EH (cell line): ENCODE results near the gene PTPRR.
A peak's percentile ranks its signal among the peaks of the same experiment; 100 is the strongest.

Source experiments
- DNase-seq: peaks from one replicate; pipeline ENCODE4 v3.0.0-alpha.2; 2015; ENCODE audit warnings: low read depth

The PTPRR gene

DNA sequence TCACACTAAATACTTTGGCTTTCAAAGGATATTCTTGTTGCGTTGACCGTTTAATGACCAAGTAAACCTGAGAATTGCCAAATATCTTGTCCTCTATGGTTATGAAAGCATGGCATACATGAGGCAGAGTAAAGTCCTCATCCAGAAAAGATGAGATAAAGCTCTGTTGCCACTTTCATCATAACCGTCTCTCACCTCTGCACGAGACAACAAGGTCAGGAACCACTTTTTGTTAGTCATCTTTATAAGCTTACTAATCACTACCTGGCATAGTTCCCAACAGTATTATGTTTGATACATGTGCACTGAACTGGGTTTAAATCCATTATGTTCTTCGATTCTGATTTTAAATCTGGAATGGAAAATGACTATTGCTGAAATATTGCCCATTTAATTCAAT is 314.6 kb downstream of the PTPRR start:
- DNase-seq: no peak

DNA sequence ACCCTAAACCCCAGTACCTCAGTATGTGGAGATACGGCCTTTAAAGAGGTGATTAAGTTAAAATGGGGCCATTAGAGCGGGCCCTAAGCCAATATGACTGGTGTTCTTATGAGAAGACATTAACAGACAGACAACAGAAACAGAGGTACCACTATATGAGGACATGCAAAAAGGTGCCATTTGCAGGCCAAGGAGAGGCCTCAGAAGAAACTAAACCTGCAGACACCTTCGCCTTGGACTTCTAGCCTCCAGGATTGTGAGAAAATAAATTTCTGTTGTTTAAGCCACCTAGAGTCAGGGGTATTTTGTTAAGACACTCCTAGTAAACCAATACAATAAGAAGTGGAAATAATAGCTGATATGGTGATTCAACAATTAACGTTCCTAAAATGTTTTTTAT is 315.9 kb downstream of the PTPRR start:
- DNase-seq: no peak

DNA sequence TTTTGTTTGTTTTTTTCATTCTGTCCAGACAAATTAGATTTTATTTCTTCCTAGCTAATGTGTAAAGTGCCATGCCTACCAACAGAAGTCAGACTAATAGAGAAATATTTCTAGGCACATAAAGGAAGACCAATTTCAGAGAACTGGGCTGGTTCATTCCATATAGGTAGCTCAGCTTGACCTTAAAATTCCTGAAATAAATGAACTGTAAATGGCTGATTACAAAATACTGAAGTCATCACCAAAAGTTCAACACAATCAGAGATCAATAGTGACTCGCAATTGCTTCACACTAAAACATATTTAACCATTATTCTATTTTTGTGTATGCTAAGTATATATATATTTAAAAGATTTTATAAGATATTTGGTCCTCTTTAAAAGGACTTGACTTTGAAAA is 317.5 kb downstream of the PTPRR start:
- DNase-seq: no peak

DNA sequence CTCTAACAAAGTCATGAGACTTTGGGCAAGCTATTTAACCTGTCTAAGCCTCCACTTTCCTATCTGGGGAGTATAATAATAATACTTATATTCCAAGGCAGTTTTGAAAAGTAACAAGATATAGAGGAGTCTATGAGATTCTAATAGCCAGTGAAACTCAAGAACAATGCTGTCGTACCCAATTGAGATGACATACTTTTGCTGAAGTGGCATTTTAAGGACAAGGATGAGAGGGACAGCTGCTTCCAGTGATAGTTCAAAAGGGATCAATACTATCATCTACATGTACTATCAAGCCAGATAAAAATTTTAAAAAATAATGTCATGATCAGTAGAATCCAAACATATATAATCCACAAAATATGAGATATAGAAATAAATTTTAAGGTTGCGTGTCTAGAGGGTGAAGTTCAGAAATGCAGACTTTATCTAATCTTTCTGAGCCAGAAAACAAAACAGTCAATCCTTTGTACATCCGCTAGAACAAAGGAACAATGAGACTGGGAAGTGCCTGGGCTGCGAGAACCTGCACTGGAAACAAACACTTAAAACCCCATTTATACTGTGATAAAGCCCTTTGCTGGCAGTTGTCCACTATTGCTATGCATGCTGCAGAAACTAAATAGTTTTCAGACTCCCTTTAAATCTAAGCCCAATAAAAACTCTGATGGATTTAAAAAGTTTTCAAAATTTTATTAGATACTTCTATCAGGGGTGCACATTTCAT is 321.9 kb downstream of the PTPRR start:
- no peak for DNase-seq

DNA sequence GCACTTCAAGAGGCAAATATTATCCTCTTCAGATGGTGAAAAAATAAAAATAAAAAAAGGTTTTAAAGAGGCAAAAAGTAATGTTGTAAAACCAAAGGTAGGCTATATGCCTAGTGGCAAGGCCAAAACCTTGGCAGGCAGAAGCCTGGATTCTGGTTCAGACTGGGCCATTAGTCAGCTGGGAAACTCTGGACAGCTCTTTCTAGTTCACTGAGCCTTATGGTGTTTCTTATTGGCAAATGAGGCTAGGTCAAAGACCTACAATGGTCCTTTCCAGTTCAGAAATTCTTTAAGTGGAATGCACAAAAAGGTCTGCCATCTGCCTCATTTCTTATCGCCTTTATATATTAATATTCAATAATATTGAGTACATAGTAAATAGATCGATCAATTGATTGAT is 327.9 kb downstream of the PTPRR start:
- no peak for DNase-seq

DNA sequence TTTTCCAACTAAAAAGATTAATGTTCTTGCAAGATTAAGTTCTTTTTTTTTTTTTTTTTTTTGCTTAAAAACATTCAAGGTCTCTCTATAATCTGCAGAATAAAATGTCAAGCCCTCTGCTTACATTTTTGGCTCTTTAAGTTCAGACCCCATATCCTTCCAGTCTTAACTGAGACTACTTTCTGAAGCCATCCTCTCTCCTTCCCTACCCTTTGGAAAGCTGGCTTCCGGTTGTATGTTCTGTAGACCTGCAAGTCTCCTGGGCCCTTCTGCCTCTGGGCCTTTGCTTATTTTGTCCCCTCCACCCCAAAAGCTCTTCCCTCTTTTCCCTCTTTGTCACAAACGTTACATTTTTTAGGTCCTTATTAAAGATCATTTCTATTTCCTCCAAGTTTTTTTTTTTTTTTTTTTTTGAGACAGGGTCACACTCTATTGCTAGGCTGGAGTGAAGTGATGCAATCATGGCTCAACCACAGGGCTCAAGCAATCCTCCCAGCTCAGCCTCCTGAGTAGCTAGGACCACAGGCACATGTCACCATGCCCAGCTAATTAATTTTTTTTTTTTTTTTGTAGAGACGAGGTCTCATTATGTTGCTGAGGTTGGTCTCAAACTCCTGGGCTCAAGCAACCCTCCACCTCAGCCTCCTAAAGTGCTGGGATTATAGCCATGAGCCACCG is 329.9 kb downstream of the PTPRR start:
- peak; percentile 22 for DNase-seq

DNA sequence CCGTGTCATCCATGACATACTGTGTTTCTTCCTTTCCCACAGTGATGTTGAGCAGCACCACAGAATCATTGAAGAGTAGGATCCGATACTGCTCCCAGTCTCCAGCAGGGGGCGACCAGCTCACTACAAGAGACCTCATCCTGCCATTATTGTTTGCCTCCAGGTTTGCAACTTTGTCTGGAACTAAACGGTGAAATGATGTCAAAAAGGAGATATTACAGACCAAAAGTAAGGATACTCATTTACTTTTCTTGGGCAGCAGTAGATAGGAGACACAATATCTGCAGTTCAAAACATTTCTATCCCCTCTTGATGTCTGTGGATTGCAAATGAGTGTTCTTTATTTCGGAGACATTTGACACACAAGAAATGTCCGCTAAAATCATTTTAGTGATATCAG is 330.5 kb downstream of the PTPRR start:
- DNase-seq: peak; percentile 80
